Pancreas (tissue), 10 donors: ENCODE data around the gene CDK19. TPM values are rescaled to one million over a fixed set of nuclear protein-coding genes. Genes with fewer than 3 reads are reported as not detected.
"Not testable (repeated sequence)": the region's sequence is repeated elsewhere in the genome, so short reads cannot be mapped to it uniquely, and the experiment has no call there.

Experiments used
- ATAC-seq, 4 donors: fragments of 200-7000 bp; cut with Tn5 transposase; one replicate each; pipeline versions ENCODE4 v1.8.0 to v1.9.1; 2020; ENCODE audit warnings: mild to moderate bottlenecking in 4 of 4, moderate library complexity in 4 of 4
- DNase-seq, 6 donors: peaks; one replicate each; pipeline ENCODE4 v3.0.0-alpha.2; 2020
- FAIRE-seq: peaks from 2 replicates; lab custom pipeline; 2012; peaks lifted over from hg19 to GRCh38; lab: Jason Lieb, UNC
- H3K27ac ChIP-seq, 4 donors: fragments of 200-600 bp; sonication (generic); 1 replicate in 3 of 4; 2 replicates in 1 of 4; pipeline versions ENCODE4 v1.5.0 to v1.8.0; 2020
- H3K27me3 ChIP-seq, 4 donors: fragments of 200-600 bp; one replicate each; pipeline ENCODE4 v1.8.0; 2021
- H3K36me3 ChIP-seq, 3 donors: fragments of 200-600 bp; sonication (generic) in 1 of 3; one replicate each; pipeline versions ENCODE4 v1.5.0 to v1.8.0; 2020 to 2021
- H3K4me1 ChIP-seq, 3 donors: fragments of 200-600 bp; one replicate each; pipeline ENCODE4 v1.8.0; 2021
- H3K4me3 ChIP-seq, 4 donors: fragments of 200-600 bp; sonication (generic) in 2 of 4; one replicate each; pipeline versions ENCODE4 v1.5.0 to v1.8.0; 2020 to 2021
- H3K9me3 ChIP-seq, 4 donors: fragments of 200-600 bp; one replicate each; pipeline ENCODE4 v1.8.0; 2021
- CTCF ChIP-seq, 4 donors: fragments of 200-600 bp; sonication (generic) in 3 of 4; IDR thresholded peaks; one replicate each; pipeline versions ENCODE4 v1.5.0 to v1.8.0; 2021; ENCODE audit warnings: antibody characterized with exemption in 4 of 4
- WGBS, 2 donors: extraction: QIAGEN DNeasy Blood & Tissue Kit; methylation state at CpG; one replicate each; pipeline ENCODE4 v1.1.7; 2013; 5-methylcytosine and 5-hydroxymethylcytosine counted together
- intact Hi-C, 3 donors: fragments of 100-400 bp; cut with DNase I; formaldehyde crosslinking; loops; one replicate each; pipeline versions ENCODE4 v1.11.1 to v1.14.2; 2022
- polyA plus RNA-seq, 2 donors: library from polyadenylated mRNA; stranded (reverse); fragments of 200-250 nt; gene quantifications; one replicate each; pipeline ENCODE4 v1.2.3, GENCODE V29; 2013
- total RNA-seq, 6 donors: library from RNA; stranded (reverse); fragmentation: NEBNext Ultra II Directional in 4 of 6; extraction: Animal tissue kit (Norgen Biotek cat#: 25700) in 4 of 6; gene quantifications; one replicate each; pipeline versions ENCODE4 v1.2.1 to v1.2.4, GENCODE V29; 2021 to 2023
- donor health status: healthy with polysubstance abuse.
- donor health status: DM: no; HTN: no; CAD: no; lungs with moderate emphysema.
- donor health status: DM: no; HTN: no; CAD: no.
- donor health status: control.
- donor health status: control.
- donor health status: Bipolar disorder and iron deficiency.
- donor health status: DM: yes; HTN: yes; CAD: no.
- donor health status: DM: no; HTN: no; CAD: no.
- donor health status: DM: no; HTN: no; CAD: no.
- donor health status: DM: yes; HTN: yes; CAD: no.

Gene CDK19
- total and polyA plus RNA-seq, 8 donors = 2.4 to 14.7 (median 4.7) TPM

GRCh38 chr6:110613356-110613755 lies 201.9 kb downstream of the CDK19 start:
- no peaks in the 10 kb centered on the region for H3K9me3 ChIP-seq
- H3K36me3 ChIP-seq = peaks cover 0 to 9% (median 0%) of the 10 kb centered on the region in 3 donors
- H3K4me3 ChIP-seq = no peak overlapping the region
- no peak for ATAC-seq
- no peak for FAIRE-seq
- WGBS, 2 donors = 86 to 91% methylated on average over 6 of the region's 6 CpGs
- intact Hi-C loops = no loop called here
- TF ChIP-seq CTCF (IDR thresholded peaks at IDR 0.05) = no peak
- H3K4me1 ChIP-seq = no peaks in the 10 kb centered on the region
- no peaks in the 10 kb centered on the region for H3K27me3 ChIP-seq
- H3K27ac ChIP-seq = no peak overlapping the region
- no peak for DNase-seq

- FAIRE-seq = no peak
- 96 to 98% methylated on average over 1 of the region's 1 CpG for WGBS, 2 donors
Measured at GRCh38 chr6:110612298-110612697, 203.0 kb downstream of the CDK19 start.

GRCh38 chr6:110609101-110609500 lies 206.2 kb downstream of the CDK19 start:
- intact Hi-C loops = no loop called here

More at GRCh38 chr6:110612298-110612697, 203.0 kb downstream of the CDK19 start:
- Histone ChIP-seq H3K27ac (no peak overlapping the region), H3K9me3 (no peaks in the 10 kb centered on the region), H3K4me1 (no peaks in the 10 kb centered on the region), H3K36me3 (peaks cover 0 to 9% (median 0%) of the 10 kb centered on the region in 3 donors), H3K4me3 (no peak overlapping the region), H3K27me3 (no peaks in the 10 kb centered on the region)
- intact Hi-C loops = no loop called here
- TF ChIP-seq CTCF (IDR thresholded peaks at IDR 0.05) = no peak
- no peak for DNase-seq
- no peak for ATAC-seq

GRCh38 chr6:110608151-110608550 lies 207.1 kb downstream of the CDK19 start:
- FAIRE-seq (no peak), DNase-seq (no peak), ATAC-seq (no peak)
- Histone ChIP-seq H3K27ac (no peak overlapping the region), H3K4me3 (no peak overlapping the region), H3K27me3 (no peaks in the 10 kb centered on the region), H3K9me3 (no peaks in the 10 kb centered on the region), H3K4me1 (no peaks in the 10 kb centered on the region), H3K36me3 (no peaks in the 10 kb centered on the region)
- intact Hi-C loops = no loop called here
- TF ChIP-seq CTCF (IDR thresholded peaks at IDR 0.05) = no peak
- WGBS, 2 donors = 95 to 96% methylated on average over 2 of the region's 2 CpGs

More at GRCh38 chr6:110609101-110609500, 206.2 kb downstream of the CDK19 start:
- no peak overlapping the region for H3K27ac ChIP-seq
- no peak for TF ChIP-seq CTCF (IDR thresholded peaks at IDR 0.05)
- no peaks in the 10 kb centered on the region for H3K27me3 ChIP-seq
- no peak overlapping the region for H3K4me3 ChIP-seq
- peaks cover 0 to 5% (median 0%) of the 10 kb centered on the region in 3 donors for H3K36me3 ChIP-seq
- WGBS, 2 donors = 76 to 88% methylated on average over 2 of the region's 2 CpGs
- H3K9me3 ChIP-seq = no peaks in the 10 kb centered on the region
- ATAC-seq = no peak
- no peaks in the 10 kb centered on the region for H3K4me1 ChIP-seq
- DNase-seq = no peak
- FAIRE-seq = no peak

- intact Hi-C loops = no loop called here
Measured at GRCh38 chr6:110606151-110606550, 209.1 kb downstream of the CDK19 start.

GRCh38 chr6:110600640-110601039 lies 214.6 kb downstream of the CDK19 start:
- H3K9me3 ChIP-seq, ATAC-seq, FAIRE-seq, DNase-seq, H3K27me3 ChIP-seq, intact Hi-C loops, H3K4me1 ChIP-seq, H3K36me3 ChIP-seq, H3K27ac ChIP-seq, H3K4me3 ChIP-seq: not testable (repeated sequence)
- WGBS, 2 donors = 95 to 100% methylated on average over 1 of the region's 3 CpGs

More at GRCh38 chr6:110606151-110606550, 209.1 kb downstream of the CDK19 start:
- no peak for TF ChIP-seq CTCF (IDR thresholded peaks at IDR 0.05)
- ATAC-seq (no peak), FAIRE-seq (no peak), DNase-seq (no peak)
- H3K27ac ChIP-seq = no peak overlapping the region
- H3K4me3 ChIP-seq = no peak overlapping the region
- no peaks in the 10 kb centered on the region for H3K27me3 ChIP-seq
- no peaks in the 10 kb centered on the region for H3K36me3 ChIP-seq
- WGBS, 2 donors = 83 to 87% methylated on average over 4 of the region's 4 CpGs
- H3K9me3 ChIP-seq = no peaks in the 10 kb centered on the region
- no peaks in the 10 kb centered on the region for H3K4me1 ChIP-seq
